Neural cell (in vitro differentiated cells): ENCODE results near the gene RPS18. TPM values are rescaled to one million over a fixed set of nuclear protein-coding genes. Genes with fewer than 3 reads are reported as not detected.

ENCODE experiments used
- H2AFZ ChIP-seq: fragments of 200-600, 300-800 bp; sonication (generic), shearing (Covaris generic); 2 replicates; pipeline ENCODE4 v1.6.0; 2014; ENCODE audit warnings: low read depth, mild to moderate bottlenecking, antibody characterized with exemption, low read length, moderate library complexity
- H3F3A ChIP-seq: fragments of 200-600 bp; shearing (Covaris generic); 2 replicates; pipeline ENCODE4 v1.6.1; 2016; ENCODE audit warnings: mild to moderate bottlenecking, moderate library complexity, mixed read lengths, antibody characterized with exemption, low read length; ENCODE audit not compliant: insufficient read depth, poor library complexity, severe bottlenecking
- H3K27ac ChIP-seq: fragments of 200-600, 300-800 bp; sonication (generic), shearing (Covaris generic); 2 replicates; pipeline ENCODE4 v1.5.1; 2014; ENCODE audit warnings: mild to moderate bottlenecking, low read length, moderate library complexity
- H3K27me3 ChIP-seq: fragments of 300-800, 200-600 bp; sonication (generic), shearing (Covaris generic); 2 replicates; pipeline ENCODE4 v1.6.0; 2014; ENCODE audit warnings: mild to moderate bottlenecking, low read depth, low read length, moderate library complexity; ENCODE audit not compliant: insufficient read depth
- H3K36me3 ChIP-seq: fragments of 300-800, 200-600 bp; sonication (generic), shearing (Covaris generic); 2 replicates; pipeline ENCODE4 v1.5.1; 2014; ENCODE audit warnings: mild to moderate bottlenecking, antibody characterized with exemption, low read length, moderate library complexity; ENCODE audit not compliant: insufficient read depth
- H3K4me2 ChIP-seq: fragments of 300-800, 200-600 bp; sonication (generic), shearing (Covaris generic); 2 replicates; pipeline ENCODE4 v1.6.0; 2014; ENCODE audit warnings: mild to moderate bottlenecking, low read length
- H3K4me3 ChIP-seq: fragments of 300-800, 200-600 bp; sonication (generic), shearing (Covaris generic); 2 replicates; pipeline ENCODE4 v1.5.1; 2014; ENCODE audit warnings: mild to moderate bottlenecking, low read length, moderate library complexity
- H3K79me2 ChIP-seq: fragments of 200-600 bp; shearing (Covaris generic); replicated peaks from 2 replicates; pipeline ENCODE4 v1.6.0; 2014; ENCODE audit warnings: mild to moderate bottlenecking, low read length, moderate library complexity; ENCODE audit not compliant: insufficient read depth
- H3K9ac ChIP-seq: fragments of 300-800, 200-600 bp; sonication (generic), shearing (Covaris generic); 2 replicates; pipeline ENCODE4 v1.6.1; 2016; ENCODE audit warnings: mild to moderate bottlenecking, low read length, mixed read lengths
- H3K9me2 ChIP-seq: fragments of 200-600 bp; shearing (Covaris generic); 2 replicates; pipeline ENCODE4 v1.6.1; 2016; ENCODE audit warnings: mild to moderate bottlenecking, low read length, mixed read lengths; ENCODE audit not compliant: insufficient read depth
- H3K9me3 ChIP-seq: fragments of 200-600, 300-800 bp; sonication (generic), shearing (Covaris generic); 2 replicates; pipeline ENCODE4 v1.6.1; 2016; ENCODE audit warnings: mild to moderate bottlenecking, mixed run types, low read length, moderate library complexity, mixed read lengths
- H4K20me1 ChIP-seq: fragments of 200-600 bp; shearing (Covaris generic); 2 replicates; pipeline ENCODE4 v1.6.1; 2016; ENCODE audit warnings: mild to moderate bottlenecking, mixed run types; ENCODE audit not compliant: insufficient read depth
- CTCF ChIP-seq: fragments of 450-650 bp; IDR thresholded peaks from 2 replicates; pipeline ENCODE4 v1.5.1; 2014; ENCODE audit warnings: antibody characterized with exemption, mild to moderate bottlenecking, moderate library complexity; ENCODE audit not compliant: poor library complexity, severe bottlenecking
- EZH2 ChIP-seq: fragments of 200-600, 300-800 bp; shearing (Covaris generic), sonication (generic); IDR thresholded peaks from 2 replicates; pipeline ENCODE4 v1.6.1; 2014; ENCODE audit warnings: antibody characterized with exemption, low read length, borderline replicate concordance, mild to moderate bottlenecking; ENCODE audit not compliant: insufficient read depth, poor library complexity, severe bottlenecking
- MXI1 ChIP-seq: fragments of 450-650 bp; conservative IDR thresholded peaks from 2 replicates; pipeline ENCODE4 v1.6.1; 2014; ENCODE audit warnings: antibody characterized with exemption, mild to moderate bottlenecking; ENCODE audit not compliant: poor library complexity, severe bottlenecking
- POLR2AphosphoS5 ChIP-seq: IDR thresholded peaks from 2 replicates; pipeline ENCODE4 v1.6.1; 2012
- RAD21 ChIP-seq: fragments of 450-650 bp; conservative IDR thresholded peaks from 2 replicates; pipeline ENCODE4 v1.6.1; 2014; ENCODE audit warnings: antibody characterized with exemption, mild to moderate bottlenecking, moderate library complexity
- REST ChIP-seq: IDR thresholded peaks from 2 replicates; pipeline ENCODE4 v1.6.1; 2012; ENCODE audit warnings: borderline replicate concordance
- SMC3 ChIP-seq: fragments of 450-650 bp; conservative IDR thresholded peaks from 2 replicates; pipeline ENCODE4 v1.6.1; 2014; ENCODE audit warnings: antibody characterized with exemption, mild to moderate bottlenecking, moderate library complexity; ENCODE audit not compliant: poor library complexity
- TAF1 ChIP-seq: IDR thresholded peaks from 2 replicates; pipeline ENCODE4 v1.6.1; 2012; ENCODE audit warnings: low read depth
- polyA plus RNA-seq: library from polyadenylated mRNA; depleted of rRNA; stranded (reverse); fragments of >200 nt; gene quantifications from 2 replicates; pipeline ENCODE4 v1.2.3, GENCODE V29; 2014

Gene RPS18
- polyA plus RNA-seq, 1 donor from 2014 or later = 2,078 TPM

GRCh38 chr6:33252759-33253158, 19.1 kb upstream of the RPS18 start:
- TF ChIP-seq TAF1 (no peak), REST (no peak), EZH2 (no peak), POLR2AphosphoS5 (no peak), CTCF (no peak), RAD21 (no peak), MXI1 (no peak), SMC3 (no peak)
- H3K4me3 ChIP-seq = no peak overlapping the region
- no peaks in the 10 kb centered on the region for H4K20me1 ChIP-seq
- H3K79me2 ChIP-seq = no peaks in the 10 kb centered on the region
- no peak overlapping the region for H3K4me2 ChIP-seq
- no peak overlapping the region for H3K27ac ChIP-seq
- H2AFZ ChIP-seq = no peak overlapping the region
- H3F3A ChIP-seq = peaks cover 5% of the 10 kb centered on the region
- no peaks in the 10 kb centered on the region for H3K36me3 ChIP-seq
- no peaks in the 10 kb centered on the region for H3K27me3 ChIP-seq
- no peaks in the 10 kb centered on the region for H3K9me2 ChIP-seq
- no peaks in the 10 kb centered on the region for H3K9me3 ChIP-seq
- no peak overlapping the region for H3K9ac ChIP-seq

- no peaks in the 10 kb centered on the region for H4K20me1 ChIP-seq
Measured at GRCh38 chr6:33254591-33254990, 17.3 kb upstream of the RPS18 start.

More at GRCh38 chr6:33254591-33254990, 17.3 kb upstream of the RPS18 start:
- H3K9me2 ChIP-seq = no peaks in the 10 kb centered on the region
- H3K9ac ChIP-seq = no peak overlapping the region
- no peak overlapping the region for H3K4me3 ChIP-seq
- H3K9me3 ChIP-seq = no peaks in the 10 kb centered on the region
- no peaks in the 10 kb centered on the region for H3K36me3 ChIP-seq
- no peak for TF ChIP-seq MXI1
- TF ChIP-seq POLR2AphosphoS5 = no peak
- TF ChIP-seq TAF1 = no peak
- no peak for TF ChIP-seq EZH2
- TF ChIP-seq REST = no peak
- no peak for TF ChIP-seq CTCF
- no peak for TF ChIP-seq RAD21
- H3F3A ChIP-seq = no peaks in the 10 kb centered on the region
- no peaks in the 10 kb centered on the region for H3K79me2 ChIP-seq
- H3K27ac ChIP-seq = no peak overlapping the region
- no peaks in the 10 kb centered on the region for H3K27me3 ChIP-seq
- no peak overlapping the region for H2AFZ ChIP-seq
- H3K4me2 ChIP-seq = no peak overlapping the region
